Hippocampal formation (tissue), 2 donors: ENCODE data around the gene CDH4.

Source experiments
- DNase-seq, 2 donors: peaks; one replicate each; lab custom pipeline; 2025; lab: John Stamatoyannopoulos, UW

CDH4 gene

GRCh38 chr20:61929561-61929960 lies 677.5 kb downstream of the CDH4 start:
- DNase-seq, result no peak

GRCh38 chr20:61929971-61930666 lies 678.1 kb downstream of the CDH4 start:
- DNase-seq, result no peak

- DNase-seq, result no peak
Observed at GRCh38 chr20:61930776-61931475, 678.9 kb downstream of the CDH4 start.

GRCh38 chr20:61931476-61932198 lies 679.6 kb downstream of the CDH4 start:
- no peak for DNase-seq

GRCh38 chr20:61932199-61932592 lies 680.1 kb downstream of the CDH4 start:
- no peak for DNase-seq

- no peak for DNase-seq
Observed at GRCh38 chr20:61932711-61933480, 680.8 kb downstream of the CDH4 start.

GRCh38 chr20:61933481-61933950 lies 681.5 kb downstream of the CDH4 start:
- no peak for DNase-seq

- DNase-seq, result no peak
Observed at GRCh38 chr20:61933951-61934715, 682.1 kb downstream of the CDH4 start.

GRCh38 chr20:61934716-61935530 lies 682.9 kb downstream of the CDH4 start:
- no peak for DNase-seq

GRCh38 chr20:61935926-61936700 lies 684.1 kb downstream of the CDH4 start:
- DNase-seq, result no peak

GRCh38 chr20:61936701-61937131 lies 684.7 kb downstream of the CDH4 start:
- DNase-seq, result no peak

GRCh38 chr20:61937146-61937962 lies 685.3 kb downstream of the CDH4 start:
- no peak for DNase-seq

- DNase-seq, result no peak
Observed at GRCh38 chr20:61937963-61938838, 686.1 kb downstream of the CDH4 start.

- no peak for DNase-seq
Observed at GRCh38 chr20:61938839-61939690, 687.0 kb downstream of the CDH4 start.

GRCh38 chr20:61939691-61940360 lies 687.8 kb downstream of the CDH4 start:
- no peak for DNase-seq

- DNase-seq, result peak in 1 of 2 donors; percentile 3
Observed at GRCh38 chr20:61940491-61940890, 688.4 kb downstream of the CDH4 start.
